MM.1S (cell line): ENCODE measurements around the gene PRG3.

Source experiments
- EZH2 ChIP-seq: fragments of 300-600 bp; sonication (generic); optimal IDR thresholded peaks from 2 replicates; pipeline ENCODE3; 2017; ENCODE audit warnings: low read depth, mild to moderate bottlenecking, antibody characterized with exemption, low read length, mixed read lengths
- EZH2phosphoT487 ChIP-seq: fragments of 300-600 bp; sonication (generic); IDR thresholded peaks from 2 replicates; pipeline ENCODE4 v1.6.1; 2018; ENCODE audit warnings: antibody characterized with exemption, low read length
- TF ChIP-seq, protein P1 (sequence below): fragments of 300-600 bp; sonication (generic); IDR thresholded peaks from 2 replicates; pipeline ENCODE4 v1.5.1; 2016; ENCODE audit warnings: antibody characterized with exemption, low read length, mixed read lengths

DNA sequence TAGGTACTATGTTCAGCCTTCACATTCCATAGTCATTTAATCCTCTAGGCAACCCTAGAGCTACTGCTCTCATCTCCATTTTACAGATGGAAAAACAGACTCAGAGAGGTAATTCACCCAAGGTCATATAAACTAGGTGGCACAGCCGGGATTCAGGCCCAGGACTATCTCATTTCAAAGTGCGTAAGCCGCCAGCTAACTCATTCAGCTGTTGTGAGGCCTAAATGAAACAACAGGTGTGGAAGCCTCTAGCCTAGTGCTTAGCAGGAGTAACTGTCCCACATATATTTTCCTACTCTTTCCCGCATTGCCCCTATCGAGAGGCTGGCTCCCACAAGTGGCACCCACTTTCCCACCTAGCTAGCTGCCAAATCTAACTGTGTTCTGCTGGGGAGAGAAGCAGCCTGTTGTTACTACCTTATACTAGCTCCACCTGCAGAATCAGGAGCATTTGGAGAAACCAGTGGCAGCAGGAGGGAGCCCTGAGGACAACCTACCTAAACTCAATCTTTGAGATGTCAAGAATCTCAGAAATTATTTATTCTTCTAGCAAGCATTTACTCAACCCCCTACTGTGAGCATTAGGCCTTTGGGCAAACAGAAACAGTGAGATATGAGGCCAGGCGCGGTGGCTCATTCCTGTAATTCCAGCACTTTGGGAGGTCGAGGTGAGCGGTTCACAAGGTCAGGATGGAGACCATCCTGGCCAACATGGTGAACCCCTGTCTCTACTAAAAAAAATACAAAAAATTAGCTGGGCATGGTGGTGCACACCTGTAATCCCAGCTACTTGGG lies 20.9 kb downstream of the PRG3 start:
- TF ChIP-seq EZH2phosphoT487 (no peak), EZH2 (no peak)
- TF ChIP-seq, protein P1, sequence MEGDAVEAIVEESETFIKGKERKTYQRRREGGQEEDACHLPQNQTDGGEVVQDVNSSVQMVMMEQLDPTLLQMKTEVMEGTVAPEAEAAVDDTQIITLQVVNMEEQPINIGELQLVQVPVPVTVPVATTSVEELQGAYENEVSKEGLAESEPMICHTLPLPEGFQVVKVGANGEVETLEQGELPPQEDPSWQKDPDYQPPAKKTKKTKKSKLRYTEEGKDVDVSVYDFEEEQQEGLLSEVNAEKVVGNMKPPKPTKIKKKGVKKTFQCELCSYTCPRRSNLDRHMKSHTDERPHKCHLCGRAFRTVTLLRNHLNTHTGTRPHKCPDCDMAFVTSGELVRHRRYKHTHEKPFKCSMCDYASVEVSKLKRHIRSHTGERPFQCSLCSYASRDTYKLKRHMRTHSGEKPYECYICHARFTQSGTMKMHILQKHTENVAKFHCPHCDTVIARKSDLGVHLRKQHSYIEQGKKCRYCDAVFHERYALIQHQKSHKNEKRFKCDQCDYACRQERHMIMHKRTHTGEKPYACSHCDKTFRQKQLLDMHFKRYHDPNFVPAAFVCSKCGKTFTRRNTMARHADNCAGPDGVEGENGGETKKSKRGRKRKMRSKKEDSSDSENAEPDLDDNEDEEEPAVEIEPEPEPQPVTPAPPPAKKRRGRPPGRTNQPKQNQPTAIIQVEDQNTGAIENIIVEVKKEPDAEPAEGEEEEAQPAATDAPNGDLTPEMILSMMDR, result no peak
